Testis (tissue), 3 donors: ENCODE measurements around the gene CD151. TPM values are rescaled to one million over a fixed set of nuclear protein-coding genes. Genes with fewer than 3 reads are reported as not detected.

ENCODE experiments used
- DNase-seq: peaks from one replicate; pipeline ENCODE4 v3.0.0-alpha.2; 2019
- H3K27ac ChIP-seq, 2 donors: fragments of 200-600 bp; sonication (generic); one replicate each; pipeline ENCODE4 v1.5.1; 2019
- H3K27me3 ChIP-seq: fragments of 200-600 bp; sonication (generic); one replicate; pipeline ENCODE4 v1.5.1; 2019
- H3K36me3 ChIP-seq: fragments of 200-600 bp; sonication (generic); one replicate; pipeline ENCODE4 v1.5.1; 2017; ENCODE audit warnings: low read depth; ENCODE audit errors: missing control alignments
- H3K4me1 ChIP-seq: fragments of 200-600 bp; sonication (generic); one replicate; pipeline ENCODE4 v1.5.1; 2019
- H3K4me3 ChIP-seq, 2 donors: fragments of 200-600 bp; sonication (generic); one replicate each; pipeline ENCODE4 v1.5.1; 2017 to 2019
- H3K9me3 ChIP-seq: fragments of 200-600 bp; sonication (generic); one replicate; pipeline ENCODE4 v1.5.1; 2017
- POLR2A ChIP-seq: fragments of 450-650 bp; IDR thresholded peaks from one replicate; pipeline ENCODE4 v1.6.1; 2017; ENCODE audit warnings: antibody characterized with exemption, mild to moderate bottlenecking, moderate library complexity
- WGBS, 2 donors: methylation state at CpG; one replicate each; pipeline ENCODE4 v1.1.5; 2018; 5-methylcytosine and 5-hydroxymethylcytosine counted together
- intact Hi-C: fragments of 100-400 bp; cut with DNase I; formaldehyde crosslinking; loops from one replicate; pipeline ENCODE4 v1.15.1; 2023; ENCODE audit warnings: low total_unique reads
- polyA plus RNA-seq: library from polyadenylated mRNA; stranded (reverse); fragments of 350-450 nt; fragmentation: Illumina TruSeq; extraction: RNeasy Lipid Tissue Mini Kit (QIAGEN cat#74804); gene quantifications from one replicate; pipeline ENCODE4 v1.2.3, GENCODE V29; 2014; ENCODE audit warnings: low read depth, low replicate concordance; ENCODE audit not compliant: insufficient read depth
- total RNA-seq, 2 donors: library from RNA; depleted of rRNA; stranded (reverse); fragments of >200 nt; gene quantifications; one replicate each; pipeline ENCODE4 v1.2.3, GENCODE V29; 2016
- TF ChIP-seq, protein P1 (sequence below), 3 experiments: fragments of 450-650 bp in 2 of 3; fragments of 200-600 bp in 1 of 3; sonication (generic) in 1 of 3; IDR thresholded peaks; one replicate each; pipeline ENCODE4 v1.5.1; 2016 to 2019; ENCODE audit warnings: antibody characterized with exemption in 3 of 3, mild to moderate bottlenecking in 2 of 3, moderate library complexity in 1 of 3

Gene CD151
- total and polyA plus RNA-seq, 3 donors from 2014 or later, result 108 to 201 (median 195) TPM

DNA sequence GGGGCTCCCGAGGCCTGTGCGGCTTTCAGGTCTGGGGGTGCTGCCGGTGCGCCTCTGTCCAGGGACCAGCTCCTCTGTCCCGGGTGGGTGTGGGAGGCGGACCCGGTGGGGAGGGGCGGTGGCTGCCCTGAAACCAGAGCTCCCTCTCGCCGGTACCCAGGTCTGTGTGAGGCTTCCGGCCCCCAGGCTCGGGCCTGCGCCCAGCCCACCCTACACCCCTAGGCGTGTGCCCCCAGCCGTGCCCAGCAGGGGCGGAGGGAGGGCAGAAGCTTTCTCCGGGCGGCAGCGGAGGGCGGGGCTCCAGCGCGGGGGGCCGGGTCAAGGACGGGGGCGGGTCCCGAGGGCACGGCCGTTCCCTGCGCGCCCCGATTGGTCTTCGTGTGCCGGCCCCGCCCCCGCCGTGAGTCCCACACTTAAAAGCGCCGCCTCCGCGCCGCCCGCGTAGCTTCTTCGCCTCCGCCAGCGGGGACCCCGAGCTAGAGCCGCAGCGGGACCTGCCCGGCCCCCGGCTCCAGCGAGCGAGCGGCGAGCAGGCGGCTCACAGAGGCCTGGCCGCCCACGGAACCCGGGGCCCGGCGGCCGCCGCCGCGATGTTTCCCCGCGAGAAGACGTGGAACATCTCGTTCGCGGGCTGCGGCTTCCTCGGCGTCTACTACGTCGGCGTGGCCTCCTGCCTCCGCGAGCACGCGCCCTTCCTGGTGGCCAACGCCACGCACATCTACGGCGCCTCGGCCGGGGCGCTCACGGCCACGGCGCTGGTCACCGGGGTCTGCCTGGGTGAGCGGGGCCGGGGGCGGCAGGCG lies 13.4 kb upstream of the CD151 start:
- Histone ChIP-seq H3K4me1 (peaks cover 24% of the 10 kb centered on the region), H3K27me3 (no peaks in the 10 kb centered on the region), H3K4me3 (peak overlapping the region; percentile 97 to 98), H3K36me3 (no peaks in the 10 kb centered on the region), H3K27ac (peak overlapping the region; percentile 92 to 94), H3K9me3 (no peaks in the 10 kb centered on the region)
- peak; percentile 96 for DNase-seq
- 0% methylated on average over 86 of the region's 96 CpGs; no CpG with 5 or more reads in 1 of the 2 donors for WGBS, 2 donors
- intact Hi-C loops, result no loop called here
- TF ChIP-seq, protein P1, sequence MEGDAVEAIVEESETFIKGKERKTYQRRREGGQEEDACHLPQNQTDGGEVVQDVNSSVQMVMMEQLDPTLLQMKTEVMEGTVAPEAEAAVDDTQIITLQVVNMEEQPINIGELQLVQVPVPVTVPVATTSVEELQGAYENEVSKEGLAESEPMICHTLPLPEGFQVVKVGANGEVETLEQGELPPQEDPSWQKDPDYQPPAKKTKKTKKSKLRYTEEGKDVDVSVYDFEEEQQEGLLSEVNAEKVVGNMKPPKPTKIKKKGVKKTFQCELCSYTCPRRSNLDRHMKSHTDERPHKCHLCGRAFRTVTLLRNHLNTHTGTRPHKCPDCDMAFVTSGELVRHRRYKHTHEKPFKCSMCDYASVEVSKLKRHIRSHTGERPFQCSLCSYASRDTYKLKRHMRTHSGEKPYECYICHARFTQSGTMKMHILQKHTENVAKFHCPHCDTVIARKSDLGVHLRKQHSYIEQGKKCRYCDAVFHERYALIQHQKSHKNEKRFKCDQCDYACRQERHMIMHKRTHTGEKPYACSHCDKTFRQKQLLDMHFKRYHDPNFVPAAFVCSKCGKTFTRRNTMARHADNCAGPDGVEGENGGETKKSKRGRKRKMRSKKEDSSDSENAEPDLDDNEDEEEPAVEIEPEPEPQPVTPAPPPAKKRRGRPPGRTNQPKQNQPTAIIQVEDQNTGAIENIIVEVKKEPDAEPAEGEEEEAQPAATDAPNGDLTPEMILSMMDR (IDR thresholded peaks at IDR 0.05), result peak in 1 of 3 experiments; percentile 20
- no peak for TF ChIP-seq POLR2A

GRCh38 chr11:819943-820649 lies 12.7 kb upstream of the CD151 start:
- peak; percentile 94 for DNase-seq
- Histone ChIP-seq H3K4me3 (peak overlapping the region; percentile 97 to 98), H3K27me3 (no peaks in the 10 kb centered on the region), H3K9me3 (no peaks in the 10 kb centered on the region), H3K27ac (peak overlapping the region; percentile 92 to 94), H3K4me1 (peaks cover 24% of the 10 kb centered on the region), H3K36me3 (no peaks in the 10 kb centered on the region)
- WGBS, 2 donors, result 0 to 1% methylated on average over 1 to 47 of the region's 47 CpGs
- TF ChIP-seq, protein P1 (IDR thresholded peaks at IDR 0.05), result no peak
- no peak for TF ChIP-seq POLR2A
- intact Hi-C loops, result no loop called here

GRCh38 chr11:820655-821511 lies 11.9 kb upstream of the CD151 start:
- Histone ChIP-seq H3K27ac (no peak overlapping the region), H3K36me3 (no peaks in the 10 kb centered on the region), H3K4me3 (peak overlapping the region; percentile 97 to 98), H3K27me3 (no peaks in the 10 kb centered on the region), H3K9me3 (no peaks in the 10 kb centered on the region), H3K4me1 (peaks cover 24% of the 10 kb centered on the region)
- 44 to 49% methylated on average over 7 to 11 of the region's 11 CpGs for WGBS, 2 donors
- DNase-seq, result no peak
- intact Hi-C loops, result no loop called here
- TF ChIP-seq POLR2A, result no peak
- TF ChIP-seq, protein P1 (IDR thresholded peaks at IDR 0.05), result no peak

GRCh38 chr11:821512-822371 lies 11.0 kb upstream of the CD151 start:
- Histone ChIP-seq H3K27me3 (no peaks in the 10 kb centered on the region), H3K4me1 (peaks cover 24% of the 10 kb centered on the region), H3K27ac (no peak overlapping the region), H3K4me3 (no peak overlapping the region), H3K36me3 (no peaks in the 10 kb centered on the region), H3K9me3 (no peaks in the 10 kb centered on the region)
- intact Hi-C loops, result no loop called here
- TF ChIP-seq, protein P1 (IDR thresholded peaks at IDR 0.05), result no peak
- no peak for TF ChIP-seq POLR2A
- WGBS, 2 donors, result 67 to 77% methylated on average over 13 to 22 of the region's 22 CpGs
- DNase-seq, result no peak
